SHP77 treated with DMSO at 0.1 percent for 48 hours (cell line): Measurements from ENCODE around the gene TMEM181.
A peak's percentile ranks its signal among the peaks of the same experiment; 100 is the strongest.
"Not testable (repeated sequence)": the region's sequence is repeated elsewhere in the genome, so short reads cannot be mapped to it uniquely, and the experiment has no call there.

Experiments used
- DNase-seq: peaks from one replicate; lab custom pipeline; 2025; lab: John Stamatoyannopoulos, UW

Gene TMEM181

DNA sequence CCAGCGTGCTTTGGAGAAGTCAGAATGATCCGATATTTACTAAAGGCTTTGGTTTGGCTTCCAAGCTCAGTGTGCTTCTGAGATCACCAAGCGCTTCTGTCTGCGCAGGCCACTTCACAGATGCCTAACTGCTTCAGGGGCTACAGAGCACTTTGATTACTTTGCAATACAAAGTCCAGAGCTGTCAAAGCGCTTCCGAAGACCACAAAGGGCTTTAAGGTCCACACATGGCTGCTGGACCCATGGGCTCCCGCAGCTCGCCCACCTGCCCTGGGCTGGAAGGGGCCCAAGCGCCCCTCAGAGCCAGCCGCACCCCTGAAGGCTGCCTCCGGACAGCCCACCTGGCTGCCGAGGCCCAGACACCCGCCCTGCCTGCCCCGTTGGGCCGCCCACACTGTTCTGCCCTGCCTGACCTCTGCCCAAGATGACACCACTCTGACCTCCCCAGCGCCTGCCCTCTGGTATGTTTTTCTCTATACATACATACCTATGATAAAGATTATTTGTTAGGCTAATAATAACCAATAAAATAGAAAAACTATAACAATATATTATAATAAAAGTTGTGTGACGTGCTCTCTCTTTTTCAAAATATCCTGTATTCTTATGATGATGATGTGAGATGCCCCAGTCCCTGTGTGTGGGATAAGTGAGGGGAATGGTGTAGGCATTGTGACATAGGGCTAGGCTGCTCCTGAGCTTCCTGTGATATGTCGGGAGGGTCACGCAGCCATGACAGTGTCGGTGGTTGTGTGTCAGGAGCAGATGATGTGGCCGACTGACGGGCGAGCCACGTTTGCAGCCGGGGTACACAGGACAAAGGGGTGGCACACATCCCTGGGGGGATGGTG lies 62.0 kb downstream of the TMEM181 start:
- DNase-seq, result no peak

DNA sequence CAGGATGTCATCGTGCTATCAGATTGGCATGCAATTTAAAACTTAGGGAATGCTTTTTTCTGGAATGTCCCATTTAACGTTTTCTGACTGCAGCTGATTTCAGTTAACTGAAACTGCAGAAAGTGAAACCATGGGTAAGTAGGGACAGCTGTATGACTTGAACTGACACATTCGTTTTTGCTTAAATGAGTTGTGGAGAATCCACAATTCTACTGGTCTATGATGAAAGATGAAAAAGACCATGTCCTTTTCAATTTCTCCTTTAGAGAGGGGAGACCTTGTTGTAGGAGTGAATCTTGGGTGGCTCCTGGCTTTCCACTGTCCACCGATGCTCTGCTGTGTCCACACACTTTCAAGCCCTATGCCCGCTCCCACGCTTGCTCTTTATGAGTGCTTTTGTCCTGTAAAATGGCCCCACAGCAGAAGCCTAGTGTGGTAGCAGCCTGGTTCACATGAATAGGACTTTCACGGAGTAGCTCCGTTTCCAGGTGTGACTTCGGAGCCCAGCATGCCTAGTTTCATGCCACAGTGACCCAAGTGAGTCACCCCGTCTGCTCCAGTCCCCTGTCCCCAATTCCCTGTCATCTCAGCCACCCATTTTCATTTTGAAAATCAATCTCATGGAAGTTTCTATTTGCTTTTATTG lies 62.8 kb downstream of the TMEM181 start:
- DNase-seq, result no peak

DNA sequence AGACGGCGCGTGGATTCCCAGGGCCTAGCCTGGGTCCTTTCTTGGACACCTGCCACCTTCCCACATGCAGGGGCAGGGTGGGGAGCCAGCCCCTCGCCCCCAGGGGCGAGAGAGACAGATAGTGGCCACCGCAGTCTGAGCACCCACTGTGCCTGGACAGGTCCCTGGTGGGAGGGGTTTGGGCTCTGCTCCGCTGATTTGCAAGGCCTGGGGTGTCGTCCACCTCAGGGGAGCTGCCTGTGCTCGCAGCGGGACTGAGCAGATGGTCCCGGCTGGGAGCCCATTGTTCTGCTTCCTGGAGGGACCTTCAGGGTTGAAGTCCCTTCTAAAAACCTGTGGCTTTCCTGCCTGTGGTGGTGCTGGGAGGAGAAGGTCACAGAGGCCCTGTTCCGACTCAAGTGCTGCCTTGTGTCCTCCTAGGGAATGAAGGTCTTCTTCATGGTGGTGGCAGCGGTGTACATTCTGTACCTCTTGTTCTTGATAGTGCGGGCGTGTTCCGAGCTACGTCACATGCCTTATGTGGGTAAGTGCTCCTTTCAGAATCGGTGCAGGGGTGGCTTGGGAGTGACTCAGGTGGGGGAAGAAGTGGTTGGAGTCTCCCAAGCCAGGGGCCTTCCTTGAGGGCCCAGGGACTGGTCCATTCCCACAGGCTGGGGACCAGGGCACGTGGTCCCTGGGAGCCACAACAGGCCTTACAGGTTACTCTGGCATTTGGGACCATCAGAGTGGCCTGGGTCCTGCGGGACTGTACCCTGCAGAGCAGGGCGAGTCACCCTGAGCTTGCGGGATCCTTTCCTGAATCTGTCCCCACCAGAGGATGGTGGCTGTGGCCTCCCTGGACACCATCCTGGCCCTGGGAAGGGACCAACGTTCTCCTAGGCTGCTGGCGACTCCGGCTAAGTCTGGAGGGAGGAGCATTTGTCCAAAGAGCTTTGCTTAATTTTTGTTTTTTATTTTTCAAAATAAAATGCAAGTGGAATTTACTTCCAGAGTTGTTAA lies 65.1 kb downstream of the TMEM181 start:
- no peak for DNase-seq

DNA sequence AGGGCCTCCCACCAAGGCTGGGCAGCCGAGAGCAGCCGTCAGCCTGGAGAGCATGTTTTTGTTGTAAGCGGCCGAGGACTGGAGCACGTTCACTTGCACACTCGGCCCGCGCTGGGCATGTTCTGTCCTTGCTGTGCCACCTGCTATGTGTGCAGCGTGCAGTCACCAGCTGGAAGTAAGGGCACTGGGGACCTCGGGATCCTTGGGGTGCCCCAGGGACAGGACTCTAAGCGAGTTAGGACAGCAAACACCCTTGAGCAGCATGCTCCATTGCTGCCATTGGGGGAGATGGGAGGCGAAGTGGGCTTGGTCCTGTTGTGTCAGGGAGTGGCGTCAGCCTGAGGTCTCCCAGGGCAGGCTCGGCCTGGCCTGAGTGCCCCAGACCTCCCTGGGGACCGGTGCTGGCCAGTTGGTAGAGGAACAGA lies 66.0 kb downstream of the TMEM181 start:
- DNase-seq, result no peak

DNA sequence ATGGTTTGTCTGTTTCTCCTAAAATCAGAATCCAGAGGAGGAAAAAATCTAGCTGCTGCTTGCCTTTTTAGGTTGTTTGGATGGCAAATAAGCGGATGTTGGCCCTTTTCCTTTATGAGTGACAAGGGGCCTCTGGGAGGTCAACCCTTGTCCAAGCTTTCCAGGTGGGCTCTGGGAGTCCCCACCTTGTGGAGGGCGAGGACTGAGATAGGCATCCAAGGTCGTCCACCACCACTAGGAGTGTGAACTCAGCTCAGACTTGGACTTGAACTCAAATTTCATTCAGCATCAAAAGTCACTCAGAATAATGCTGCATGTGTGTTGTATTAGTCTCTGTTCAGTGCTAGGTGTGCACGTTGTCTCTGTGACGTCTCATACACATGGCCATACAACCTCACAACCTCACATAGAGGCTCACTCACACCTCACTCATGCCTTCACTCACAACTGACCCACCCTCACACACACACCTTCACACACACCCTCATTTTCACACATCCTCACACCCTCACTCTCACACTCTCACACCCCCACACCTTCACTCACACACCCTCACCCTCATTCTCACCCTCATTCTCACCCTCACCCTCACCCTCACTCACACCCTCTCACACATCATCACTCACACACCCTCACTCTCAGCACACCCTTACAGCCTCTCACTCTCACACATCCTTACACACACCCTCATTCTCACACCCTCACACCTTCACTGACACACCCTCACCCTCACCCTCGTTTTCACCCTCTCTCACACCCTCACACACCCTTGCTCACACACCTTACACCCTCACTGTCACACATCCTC lies 66.7 kb downstream of the TMEM181 start:
- no peak for DNase-seq

DNA sequence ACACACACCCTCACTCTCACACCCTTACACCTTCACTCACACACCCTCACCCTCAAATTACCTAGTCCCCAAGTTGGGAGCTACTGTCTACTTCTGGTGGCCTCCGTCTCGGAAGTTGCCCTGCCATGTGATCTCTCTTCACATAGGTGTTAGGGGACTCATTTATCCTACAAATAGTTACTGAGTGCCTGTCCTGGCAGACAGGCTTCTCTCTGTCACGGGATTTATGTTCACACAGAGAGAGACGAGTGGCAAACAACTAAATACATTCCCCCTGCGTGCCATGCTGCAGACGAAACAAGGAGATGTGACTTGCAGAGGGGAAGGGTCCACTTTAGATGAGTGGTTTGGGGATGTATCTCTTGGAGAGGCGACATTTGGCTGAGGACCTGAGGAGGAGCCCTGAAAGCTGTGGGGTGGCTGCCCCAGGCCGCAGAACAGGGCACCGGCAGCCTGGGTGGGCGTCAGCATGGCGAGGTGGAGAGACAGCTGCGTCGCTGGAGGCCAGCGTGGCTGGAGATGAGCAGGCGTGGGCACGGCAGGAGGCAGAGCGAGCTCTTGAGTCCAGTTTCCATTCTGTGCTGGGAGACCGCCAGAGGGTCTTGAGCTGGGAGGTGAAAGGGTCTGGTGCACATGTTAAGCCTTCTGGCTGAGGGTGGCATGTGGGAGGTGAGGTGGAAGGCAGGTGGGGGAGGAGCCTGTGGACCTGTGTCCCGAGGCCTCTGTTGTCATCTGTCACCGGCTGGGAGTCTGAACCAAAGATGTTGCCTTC lies 67.5 kb downstream of the TMEM181 start:
- DNase-seq, result no peak

DNA sequence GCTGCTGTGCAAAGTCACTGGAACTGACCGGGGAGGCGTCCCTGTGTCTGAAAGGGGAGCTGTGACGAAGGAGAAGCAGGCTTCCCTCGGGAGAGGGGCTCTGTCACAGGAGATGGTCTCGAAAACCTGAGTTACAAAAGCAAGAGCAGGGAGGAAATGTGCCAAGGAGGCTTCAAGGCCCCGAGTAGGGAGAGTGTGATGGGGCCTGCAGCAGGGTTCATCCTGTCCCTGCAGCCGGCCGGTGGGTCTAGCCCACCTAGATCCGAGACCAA lies 68.0 kb downstream of the TMEM181 start:
- DNase-seq, result no peak

DNA sequence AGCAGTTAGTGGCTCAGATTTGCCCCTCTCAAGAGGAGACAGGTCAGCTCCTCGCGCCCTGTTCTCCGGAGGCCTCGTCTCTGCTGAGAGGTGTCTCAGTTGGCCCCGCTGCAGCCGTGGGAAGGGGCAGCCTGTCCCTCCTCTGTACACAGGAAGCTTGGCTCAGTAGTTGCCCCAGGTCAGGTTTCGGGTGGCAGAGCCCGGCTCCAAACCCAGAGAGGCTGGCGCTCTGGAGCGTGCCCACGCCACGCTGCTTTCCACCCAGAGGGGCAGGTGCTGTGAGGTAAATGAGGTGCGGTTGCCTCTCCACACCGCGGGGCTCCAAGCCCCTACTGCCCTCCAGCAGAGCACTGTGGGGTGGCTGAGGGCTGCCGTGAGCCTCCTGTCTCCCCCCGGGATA lies 68.7 kb downstream of the TMEM181 start:
- no peak for DNase-seq

DNA sequence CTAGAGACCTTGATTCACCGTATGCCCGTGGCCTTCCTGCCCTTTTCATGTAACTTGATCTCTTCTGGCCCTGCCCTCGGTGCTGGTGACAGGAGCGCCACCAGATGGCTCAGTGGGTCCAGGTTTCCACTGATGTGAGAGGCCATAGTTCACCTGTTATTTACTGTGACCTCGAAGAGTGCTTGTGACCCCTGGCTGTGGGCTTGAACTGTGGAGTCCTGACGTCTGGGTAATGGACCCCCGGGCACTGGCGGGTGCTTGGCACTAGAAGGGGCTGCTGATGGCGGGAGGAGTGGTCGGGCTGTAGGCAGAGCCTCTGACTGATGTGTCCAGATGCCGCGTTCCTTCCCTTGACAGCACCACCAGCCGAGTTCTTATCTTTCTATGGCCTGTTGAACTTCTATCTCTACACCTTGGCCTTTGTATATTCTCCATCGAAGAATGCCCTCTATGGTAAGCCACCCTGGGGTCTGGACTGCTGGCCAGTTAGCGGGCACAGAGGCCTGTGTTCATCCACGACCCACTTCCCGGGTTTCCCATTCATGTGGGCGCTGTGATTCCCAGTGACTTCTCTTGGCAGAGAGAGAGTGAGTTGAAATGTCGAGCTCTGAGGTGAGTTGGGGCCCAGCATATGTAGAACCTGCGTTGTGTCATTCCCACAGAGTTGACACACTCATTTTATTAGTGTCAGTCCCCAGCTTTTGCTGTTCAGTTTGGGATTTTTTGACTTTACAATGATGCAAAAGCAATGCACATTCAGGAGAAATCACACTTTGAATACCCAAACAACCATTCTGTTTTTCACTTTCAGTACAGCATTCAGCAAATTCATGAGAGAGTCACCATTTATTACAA lies 69.7 kb downstream of the TMEM181 start:
- peak; percentile 35 for DNase-seq

DNA sequence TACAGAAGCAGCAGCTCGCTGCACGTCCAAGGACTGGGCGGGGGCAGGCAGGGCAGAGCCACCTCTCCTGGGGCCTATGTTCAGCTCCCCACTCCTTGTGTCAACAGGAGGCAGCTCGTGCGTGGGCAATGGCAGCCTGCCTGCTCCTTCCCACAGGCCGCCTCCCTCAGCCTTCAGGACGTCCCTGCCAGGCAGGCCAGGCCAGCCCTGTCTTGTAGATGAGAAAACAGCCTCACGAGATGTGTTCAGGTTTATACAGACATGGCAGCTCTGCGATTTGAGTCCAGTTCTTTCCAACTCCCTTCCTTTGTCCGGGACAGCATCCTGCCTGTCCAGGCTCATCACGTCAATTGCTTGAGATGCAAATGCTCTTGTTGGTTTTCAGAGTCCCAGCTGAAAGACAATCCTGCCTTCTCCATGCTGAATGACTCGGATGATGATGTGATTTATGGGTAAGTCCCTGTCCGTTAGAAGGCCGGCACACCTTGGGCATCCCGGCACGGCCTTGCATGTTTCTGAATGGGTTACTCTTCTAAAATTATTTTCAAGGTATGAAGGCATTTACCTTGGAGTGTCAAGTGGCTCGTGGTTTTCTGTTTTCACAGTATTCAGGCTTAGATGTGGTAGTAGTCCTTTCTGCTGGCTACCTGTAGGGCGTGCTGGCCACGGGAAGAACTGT lies 71.2 kb downstream of the TMEM181 start:
- no peak for DNase-seq

DNA sequence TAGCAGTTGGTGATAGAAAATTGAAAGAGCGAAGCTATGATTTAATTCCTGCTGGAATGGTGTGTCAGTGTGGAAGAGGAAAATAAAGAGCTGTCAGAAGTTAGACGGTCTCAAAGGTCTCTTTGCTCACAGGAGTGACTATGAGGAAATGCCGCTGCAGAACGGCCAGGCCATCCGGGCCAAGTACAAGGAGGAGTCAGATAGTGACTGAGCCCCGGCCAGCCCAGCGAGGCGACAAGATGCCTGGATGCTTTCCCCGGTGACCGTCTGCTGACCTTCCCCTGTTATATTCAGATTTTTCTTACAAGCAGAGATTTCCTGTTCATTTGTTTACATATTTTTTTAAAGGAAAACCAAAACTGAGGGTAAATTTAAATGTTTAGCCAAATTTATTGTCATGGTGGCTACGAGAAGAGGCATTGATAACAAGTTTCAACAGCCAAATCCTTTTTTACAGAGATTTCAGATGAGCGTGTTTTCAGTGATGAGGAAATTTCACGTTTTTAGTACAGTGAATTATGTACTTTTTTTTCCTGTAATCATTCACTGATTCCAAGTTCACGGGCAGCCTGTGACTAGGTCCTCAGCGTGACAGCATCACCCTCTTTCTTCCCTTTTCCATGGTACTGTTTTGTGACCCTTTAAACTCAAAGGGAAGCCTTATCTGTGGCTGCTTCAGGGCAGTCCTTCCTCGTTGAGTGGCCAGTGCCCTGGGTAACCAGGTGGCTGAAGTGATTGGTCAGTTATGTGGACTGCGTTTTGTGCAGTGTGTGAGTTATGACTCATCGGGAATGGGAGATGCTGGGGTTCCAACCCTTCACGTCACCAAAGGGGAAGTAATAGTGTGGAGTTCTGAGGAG lies 72.0 kb downstream of the TMEM181 start:
- DNase-seq, result no peak

DNA sequence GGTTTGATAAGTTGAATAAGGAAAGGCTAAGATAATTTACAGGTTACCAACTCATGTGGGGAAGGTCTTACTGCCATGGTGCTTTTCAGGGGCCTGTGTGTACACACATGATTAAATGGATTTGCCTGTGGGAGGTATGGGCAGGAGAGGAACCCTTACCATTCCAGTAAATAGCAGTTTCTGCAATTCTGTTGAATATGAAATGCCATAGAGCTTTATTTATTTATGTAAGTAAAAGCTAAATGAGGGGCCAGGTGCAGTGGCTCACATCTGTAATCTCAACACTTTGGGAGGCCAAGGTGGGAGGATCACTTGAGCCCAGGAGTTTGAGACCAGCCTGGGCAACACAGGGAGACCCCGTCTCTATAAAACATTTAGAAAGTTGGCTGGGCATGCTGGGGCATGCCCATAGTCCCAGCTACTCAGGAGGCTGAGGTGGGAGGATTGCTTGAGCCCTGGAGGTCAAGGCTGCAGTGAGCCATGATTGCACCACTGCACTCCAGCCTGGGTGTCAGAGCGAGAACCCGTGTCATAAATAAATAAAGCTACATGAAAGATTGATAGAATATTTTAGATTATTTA lies 72.7 kb downstream of the TMEM181 start:
- not testable (repeated sequence) for DNase-seq

DNA sequence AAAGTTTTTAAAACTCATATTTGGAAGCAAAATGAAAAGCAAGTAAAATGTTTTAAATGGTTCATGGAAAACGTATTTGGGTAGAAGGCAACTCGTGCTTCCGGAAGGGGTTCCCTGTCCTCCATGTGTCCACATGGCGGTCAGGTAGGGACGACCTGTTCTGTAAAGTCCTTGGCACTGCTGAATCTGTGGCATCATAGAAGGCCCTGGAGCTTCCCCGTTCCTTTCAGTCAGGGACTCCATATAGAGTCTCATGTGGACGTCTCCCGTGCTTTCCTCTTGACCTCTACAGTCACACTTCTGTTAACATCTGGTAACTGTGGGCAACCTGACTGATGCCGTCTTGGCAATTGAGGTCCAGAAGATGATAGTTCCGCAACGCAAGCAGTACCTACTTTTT lies 73.2 kb downstream of the TMEM181 start:
- DNase-seq, result no peak

DNA sequence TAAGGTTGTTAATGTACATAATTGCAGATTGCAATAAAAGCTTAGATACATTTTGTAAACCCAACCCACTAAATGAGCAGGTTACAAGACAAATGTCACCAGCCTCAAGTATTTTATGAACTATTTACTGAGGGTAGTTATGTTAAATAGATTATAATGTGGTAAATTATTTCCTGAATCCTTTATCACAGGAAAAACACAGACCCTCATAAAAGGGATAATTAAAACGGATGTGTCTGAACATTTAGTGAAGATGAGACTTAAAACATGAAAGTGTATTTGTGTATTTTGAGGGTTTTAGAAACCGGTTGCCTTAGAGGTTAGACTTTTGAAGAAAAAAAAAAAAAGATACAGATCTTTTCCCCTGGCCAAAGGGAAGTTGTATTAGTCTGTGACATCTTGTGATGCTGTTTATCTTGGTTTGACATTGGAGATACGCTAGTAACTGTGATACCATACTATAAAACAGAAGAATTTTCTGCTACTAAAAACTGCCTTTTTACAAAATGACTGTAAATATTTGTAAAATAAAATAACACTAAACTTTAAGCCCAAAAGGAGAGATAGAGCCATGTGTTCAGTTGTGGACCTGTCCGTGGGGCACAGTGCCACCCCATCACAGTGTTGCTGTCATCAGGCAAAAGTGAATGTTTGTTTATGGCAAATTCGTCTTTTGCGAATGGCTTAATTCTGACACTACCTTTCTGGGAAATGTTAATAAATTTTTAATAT lies 75.0 kb downstream of the TMEM181 start:
- DNase-seq, result no peak

DNA sequence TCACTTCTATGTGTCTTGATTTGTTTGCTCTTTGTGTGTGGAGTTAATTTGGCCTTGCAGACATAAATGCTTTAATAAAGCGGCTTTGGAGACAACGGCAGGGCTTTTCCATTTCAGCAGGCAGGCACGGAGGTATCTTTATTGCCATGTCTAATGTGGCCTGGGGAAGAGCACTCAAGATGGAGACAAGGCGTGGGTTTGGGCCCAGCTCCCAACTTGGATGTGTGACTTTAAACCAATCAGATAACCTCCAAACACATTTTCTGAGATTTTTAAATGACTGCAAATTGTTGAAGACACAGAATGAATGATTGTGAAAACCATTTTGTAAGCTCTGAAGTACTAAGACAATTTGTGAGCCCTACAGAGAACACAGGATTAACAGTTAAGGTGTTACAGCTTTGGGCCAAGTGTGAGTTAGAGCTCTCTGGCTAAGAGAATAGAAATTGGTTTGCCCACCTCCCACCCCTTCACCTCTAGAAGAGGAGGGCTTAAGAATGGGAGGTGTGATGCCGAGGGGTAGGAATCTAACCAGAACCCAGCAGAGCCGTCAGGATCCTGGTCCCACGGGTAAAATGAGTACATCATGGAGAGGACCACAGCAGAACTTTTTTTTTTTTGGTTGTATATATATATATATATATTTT lies 75.7 kb downstream of the TMEM181 start:
- no peak for DNase-seq

DNA sequence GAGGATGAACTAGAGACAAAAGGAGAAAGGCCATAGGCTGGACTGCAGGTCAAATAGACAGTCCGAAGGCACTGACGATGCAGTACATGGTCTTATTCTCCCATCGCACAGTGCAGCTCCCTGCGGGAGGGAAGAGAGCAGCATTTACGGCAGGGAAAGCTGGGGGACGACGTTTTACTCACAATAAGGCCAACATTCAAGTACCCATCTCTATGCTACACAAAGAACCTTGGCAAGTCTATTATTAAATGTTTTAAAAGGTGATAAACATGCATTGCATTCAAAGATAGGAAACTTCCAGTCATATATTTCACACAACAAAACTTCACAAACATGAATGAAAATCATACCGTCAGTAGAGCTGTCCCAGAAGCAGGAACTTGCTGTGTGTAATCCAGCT lies 76.9 kb downstream of the TMEM181 start:
- no peak for DNase-seq

DNA sequence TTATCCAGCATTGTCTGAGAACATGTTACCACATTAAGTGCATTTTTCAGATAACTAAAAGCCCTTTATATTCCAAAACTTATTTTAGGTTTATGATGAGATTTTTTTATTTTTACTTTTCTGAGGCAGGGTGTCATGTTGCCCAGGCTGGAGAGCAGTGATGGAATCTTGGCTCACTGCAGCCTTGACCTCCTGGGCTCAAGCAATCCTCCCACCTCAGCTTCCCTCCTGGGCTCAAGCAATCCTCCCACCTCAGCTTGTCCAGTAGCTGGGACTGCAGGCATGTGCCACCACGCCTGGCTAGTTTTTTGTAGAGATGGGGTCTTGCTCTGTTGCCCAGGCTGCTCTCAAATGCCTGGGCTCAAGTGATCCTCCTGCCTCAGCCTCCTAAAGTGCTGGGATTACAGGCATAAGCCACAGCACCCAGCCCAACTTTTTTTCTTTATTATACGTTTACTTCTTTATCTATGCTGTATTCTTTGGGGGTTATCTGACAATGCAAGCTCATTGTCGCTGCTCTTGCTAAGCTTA lies 78.5 kb downstream of the TMEM181 start:
- no peak for DNase-seq
